Measurements from ENCODE around the gene SCN1A. TPM values are rescaled to one million over a fixed set of nuclear protein-coding genes. Genes with fewer than 3 reads are reported as not detected.

SCN1A gene
- total RNA-seq, 1 donor from 2014 or later: not detected

- intact Hi-C loops (cut with micrococcal nuclease): no loop called here
Measured at GRCh38 chr2:166081852-166082251, 46.0 kb downstream of the SCN1A start.

- intact Hi-C loops (cut with micrococcal nuclease): no loop called here
Measured at GRCh38 chr2:166081131-166081632, 46.6 kb downstream of the SCN1A start.

GRCh38 chr2:166074430-166074829 lies 53.4 kb downstream of the SCN1A start:
- intact Hi-C loops (cut with micrococcal nuclease): no loop called here

GRCh38 chr2:166074011-166074410 lies 53.8 kb downstream of the SCN1A start:
- intact Hi-C loops (cut with micrococcal nuclease): no loop called here

- intact Hi-C loops (cut with micrococcal nuclease): no loop called here
Measured at GRCh38 chr2:166070231-166070630, 57.6 kb downstream of the SCN1A start.

GRCh38 chr2:166068981-166069380 lies 58.8 kb downstream of the SCN1A start:
- intact Hi-C loops (cut with micrococcal nuclease): no loop called here

- intact Hi-C loops (cut with micrococcal nuclease): no loop called here
Measured at GRCh38 chr2:166067229-166067628, 60.6 kb downstream of the SCN1A start.

- intact Hi-C loops (cut with micrococcal nuclease): no loop called here
Measured at GRCh38 chr2:166060191-166060590, 67.6 kb downstream of the SCN1A start.

GRCh38 chr2:166057370-166058164 lies 70.3 kb downstream of the SCN1A start:
- intact Hi-C loops (cut with micrococcal nuclease): no loop called here

- intact Hi-C loops (cut with micrococcal nuclease): no loop called here
Measured at GRCh38 chr2:166044853-166045483, 82.9 kb downstream of the SCN1A start.

GRCh38 chr2:166042768-166043390 lies 84.9 kb downstream of the SCN1A start:
- intact Hi-C loops (cut with micrococcal nuclease): no loop called here

GRCh38 chr2:166042356-166042755 lies 85.5 kb downstream of the SCN1A start:
- intact Hi-C loops (cut with micrococcal nuclease): no loop called here

GRCh38 chr2:166041613-166042012 lies 86.2 kb downstream of the SCN1A start:
- intact Hi-C loops (cut with micrococcal nuclease): no loop called here

- intact Hi-C loops (cut with micrococcal nuclease): no loop called here
Measured at GRCh38 chr2:166032361-166032760, 95.5 kb downstream of the SCN1A start.

- intact Hi-C loops (cut with micrococcal nuclease): no loop called here
Measured at GRCh38 chr2:166031054-166031453, 96.8 kb downstream of the SCN1A start.

- intact Hi-C loops (cut with micrococcal nuclease): no loop called here
Measured at GRCh38 chr2:166025313-166025712, 102.5 kb downstream of the SCN1A start.

GRCh38 chr2:166017208-166017607 lies 110.6 kb downstream of the SCN1A start:
- intact Hi-C loops (cut with micrococcal nuclease): no loop called here

- intact Hi-C loops (cut with micrococcal nuclease): no loop called here
Measured at GRCh38 chr2:166013878-166014277, 113.9 kb downstream of the SCN1A start.

GRCh38 chr2:166011660-166012059 lies 116.2 kb downstream of the SCN1A start:
- intact Hi-C loops (cut with micrococcal nuclease): no loop called here

GRCh38 chr2:166000401-166000800 lies 127.4 kb downstream of the SCN1A start:
- intact Hi-C loops (cut with micrococcal nuclease): no loop called here

- intact Hi-C loops (cut with micrococcal nuclease): no loop called here
Measured at GRCh38 chr2:165990846-165991245, 137.0 kb downstream of the SCN1A start.

GRCh38 chr2:165989851-165990250 lies 138.0 kb downstream of the SCN1A start:
- intact Hi-C loops (cut with micrococcal nuclease): no loop called here
